HG03095 (cell line): ENCODE measurements around the gene RPS6KA5.
A peak's percentile ranks its signal among the peaks of the same experiment; 100 is the strongest.
"Not testable (repeated sequence)": the region's sequence is repeated elsewhere in the genome, so short reads cannot be mapped to it uniquely, and the experiment has no call there.

Experiments used
- ATAC-seq: cut with Tn5 transposase; IDR thresholded peaks from one replicate; pipeline ENCODE4 v1.9.1; 2021; ENCODE audit warnings: moderate library complexity; ENCODE audit not compliant: unreplicated experiment

The RPS6KA5 gene

DNA sequence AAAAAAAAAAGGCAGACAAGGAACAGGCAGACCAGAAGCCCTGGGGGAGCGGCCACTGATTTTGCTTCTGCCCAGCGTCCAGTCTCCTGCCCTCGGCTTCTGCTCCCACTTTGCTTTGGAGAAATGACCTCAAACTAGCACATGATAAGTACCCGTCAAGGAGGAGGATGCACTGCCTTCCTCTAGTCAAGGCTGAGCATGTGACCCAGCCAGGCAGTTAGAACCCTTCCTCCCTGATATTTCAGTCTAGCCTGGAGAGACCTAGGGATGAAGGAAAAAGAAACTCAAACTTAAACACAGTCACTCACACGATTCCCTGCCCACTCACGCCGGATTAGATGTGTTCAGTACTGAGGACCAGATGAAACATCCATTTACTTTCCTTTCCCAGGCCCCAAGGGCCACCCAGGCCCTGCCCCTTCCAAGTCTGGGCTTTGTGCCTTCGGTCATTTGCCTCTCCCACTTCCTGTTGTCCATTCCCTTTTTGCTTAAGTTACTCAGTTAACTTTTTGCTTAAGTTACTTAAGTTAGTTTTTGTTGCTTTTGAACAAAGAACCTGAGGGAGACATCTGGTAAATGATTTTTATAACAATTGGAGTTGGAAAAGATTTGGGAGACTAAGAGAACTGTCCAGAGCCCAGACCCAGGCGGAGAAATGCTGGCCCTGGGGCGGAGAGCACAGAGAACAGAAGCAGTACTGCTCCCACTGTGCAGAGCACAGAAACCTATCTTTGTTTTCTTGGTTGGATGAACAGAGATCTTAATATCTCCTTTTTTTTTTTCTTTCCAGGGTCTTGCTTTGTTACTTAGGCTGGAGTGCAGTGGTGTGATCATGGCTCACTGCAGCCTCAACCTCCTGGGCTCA, 221.2 kb downstream of the RPS6KA5 start:
- no peak for ATAC-seq

- not testable (repeated sequence) for ATAC-seq
Measured at GRCh38 chr14:90838531-90838930, 221.9 kb downstream of the RPS6KA5 start.

DNA sequence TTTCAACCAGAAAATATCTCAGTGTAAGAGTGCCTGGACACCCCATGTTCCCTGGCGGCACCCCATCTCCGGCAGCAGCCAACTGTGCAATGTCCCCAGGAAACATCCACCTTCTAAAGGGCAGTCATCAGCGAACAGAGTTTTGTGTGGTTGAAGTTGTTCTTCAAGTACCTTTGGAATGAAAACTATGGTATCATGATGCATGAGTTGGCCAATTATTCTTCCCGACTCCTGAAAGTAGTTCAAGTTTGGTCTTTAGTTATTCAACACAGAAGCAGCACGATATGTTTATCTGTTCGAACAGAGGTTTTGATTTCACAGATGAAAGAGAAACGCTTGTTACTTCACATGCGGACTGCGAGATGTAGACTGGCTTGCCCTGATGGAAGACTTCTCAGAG, 223.1 kb downstream of the RPS6KA5 start:
- no peak for ATAC-seq

GRCh38 chr14:90836692-90837063, 223.8 kb downstream of the RPS6KA5 start:
- no peak for ATAC-seq

DNA sequence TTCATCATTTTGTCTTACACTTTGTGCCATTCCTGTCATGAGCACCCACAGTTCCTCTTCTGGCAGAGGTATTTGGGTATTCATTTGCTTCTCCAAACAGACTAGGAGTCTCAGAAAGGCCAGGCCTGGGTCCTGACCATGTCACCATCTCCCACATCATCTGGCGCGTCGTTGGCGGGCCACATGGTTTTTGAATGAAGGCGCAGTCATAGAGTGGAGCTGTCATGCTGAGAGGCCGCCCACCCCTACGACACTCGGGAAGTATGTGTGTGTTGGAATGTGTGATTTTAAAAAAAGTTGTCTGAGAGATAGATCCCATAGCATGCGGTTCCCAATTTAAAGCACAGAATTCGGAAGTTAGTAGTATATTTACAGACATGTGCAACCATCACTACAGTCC, 228.6 kb downstream of the RPS6KA5 start:
- ATAC-seq, result no peak

DNA sequence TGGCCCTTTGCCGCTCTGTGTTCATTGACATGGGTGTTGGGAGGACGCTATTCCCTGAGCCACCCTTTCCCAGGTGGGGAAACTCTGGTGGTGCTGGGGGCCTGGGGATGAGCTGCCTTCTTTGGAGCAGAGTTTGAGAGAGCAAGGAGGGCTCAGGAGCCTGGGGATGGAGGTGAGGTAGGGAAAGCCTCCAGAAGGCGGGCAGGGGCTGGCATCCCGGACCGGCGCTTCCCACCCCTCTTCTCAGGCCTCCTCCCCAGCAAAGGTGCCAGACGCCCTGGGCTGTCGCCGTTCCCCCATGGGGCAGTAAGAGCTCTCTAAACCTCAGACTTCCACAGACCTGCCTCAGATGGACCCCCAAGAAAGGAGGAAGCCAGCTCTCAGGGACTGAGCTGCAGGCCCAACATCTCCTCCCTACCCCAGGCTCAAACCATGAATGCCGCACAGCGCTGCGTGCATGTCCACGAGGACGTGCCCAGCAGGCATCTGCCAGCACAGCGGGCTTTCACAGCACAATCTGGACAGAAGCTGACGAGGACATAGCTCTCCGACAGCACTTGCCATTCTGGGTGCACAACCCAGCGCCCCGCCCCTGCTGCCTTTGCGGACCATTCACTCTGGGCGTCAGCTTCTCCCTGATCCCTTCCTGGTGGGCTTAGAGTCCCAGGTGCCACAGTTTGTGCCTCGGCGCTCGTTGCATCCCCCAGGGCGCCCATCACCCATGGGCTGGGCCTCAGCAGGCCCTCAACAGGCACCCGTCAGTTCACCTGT, 229.3 kb downstream of the RPS6KA5 start:
- no peak for ATAC-seq

DNA sequence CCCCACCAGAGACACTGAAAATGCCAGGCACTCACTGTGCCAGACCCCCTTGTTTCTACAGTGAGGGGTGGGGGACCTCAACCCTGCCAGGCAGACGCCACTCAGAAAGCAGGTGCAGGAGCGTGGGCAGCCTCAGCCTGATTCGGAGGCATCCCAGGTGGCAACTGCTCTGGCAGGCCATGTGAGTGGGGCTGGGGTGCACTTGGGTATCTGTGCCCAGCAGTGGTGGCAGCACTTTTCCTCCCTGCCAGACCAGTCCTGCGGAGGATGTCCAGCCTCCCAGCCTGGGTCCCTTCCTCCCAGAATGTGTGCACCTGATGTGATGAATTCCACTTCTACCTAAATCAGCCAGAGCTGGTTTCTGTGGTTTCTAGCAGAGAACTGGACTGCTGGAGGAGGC, 230.8 kb downstream of the RPS6KA5 start:
- ATAC-seq, result no peak

DNA sequence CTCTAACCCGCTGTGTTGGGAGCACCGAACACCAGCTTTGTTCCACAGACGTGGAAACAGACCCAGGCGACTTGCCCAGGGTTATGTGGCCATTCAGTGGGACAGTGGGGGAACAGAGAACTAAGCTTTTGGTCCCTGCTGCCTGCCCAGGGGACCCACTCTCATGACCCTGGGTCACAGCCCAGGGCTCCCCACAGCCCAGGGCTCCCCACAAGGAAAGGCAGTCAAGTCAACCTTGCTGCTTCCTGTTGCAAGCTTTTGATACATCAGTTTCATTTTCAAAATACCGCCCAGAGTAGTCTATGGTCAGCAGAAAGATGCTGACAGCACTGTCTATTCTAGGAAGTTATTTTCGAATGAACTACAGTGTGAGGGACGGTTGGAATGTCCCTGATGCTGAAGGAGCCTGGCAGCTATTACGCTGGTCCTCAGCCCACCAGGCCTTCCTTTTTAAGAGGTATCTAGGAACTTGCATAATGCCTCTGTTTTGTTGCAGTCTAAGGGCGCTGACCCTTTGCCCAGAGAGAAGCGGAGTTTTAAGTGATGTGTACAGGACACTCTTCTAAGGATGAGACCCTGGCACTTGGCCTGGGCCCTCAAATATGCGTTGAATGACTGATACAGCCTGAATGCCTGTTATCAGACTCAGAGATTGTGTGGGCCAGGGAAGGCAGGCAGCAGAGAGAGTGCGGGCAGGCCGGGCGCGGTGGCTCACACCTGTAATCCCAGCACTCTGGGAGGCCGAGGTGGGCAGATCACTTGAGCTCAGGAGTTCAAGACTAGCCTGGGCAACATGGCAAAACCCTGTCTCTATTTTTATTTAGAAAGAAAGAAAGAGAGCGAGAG, 231.6 kb downstream of the RPS6KA5 start:
- peak; percentile 48 for ATAC-seq

- peak; percentile 98 for ATAC-seq
Measured at GRCh38 chr14:90827919-90828610, 232.4 kb downstream of the RPS6KA5 start.

DNA sequence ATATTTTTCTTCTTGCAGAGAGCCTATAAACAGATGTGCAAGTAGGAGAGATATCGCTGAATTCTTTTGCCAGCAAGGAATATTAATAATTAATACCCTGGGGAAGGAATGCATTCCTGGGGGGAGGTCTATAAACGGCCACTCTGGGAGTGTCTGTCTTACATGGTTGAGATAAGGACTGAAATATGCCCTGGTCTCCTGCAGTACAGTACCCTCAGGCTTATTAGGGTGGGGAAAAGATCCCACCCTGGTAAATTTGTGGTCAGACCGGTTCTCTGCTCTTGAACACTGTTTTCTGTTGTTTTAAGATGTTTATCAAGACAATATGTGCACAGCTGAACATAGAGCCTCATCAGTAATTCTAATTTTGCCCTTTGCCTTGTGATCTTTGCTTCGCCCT, 236.9 kb downstream of the RPS6KA5 start:
- not testable (repeated sequence) for ATAC-seq

DNA sequence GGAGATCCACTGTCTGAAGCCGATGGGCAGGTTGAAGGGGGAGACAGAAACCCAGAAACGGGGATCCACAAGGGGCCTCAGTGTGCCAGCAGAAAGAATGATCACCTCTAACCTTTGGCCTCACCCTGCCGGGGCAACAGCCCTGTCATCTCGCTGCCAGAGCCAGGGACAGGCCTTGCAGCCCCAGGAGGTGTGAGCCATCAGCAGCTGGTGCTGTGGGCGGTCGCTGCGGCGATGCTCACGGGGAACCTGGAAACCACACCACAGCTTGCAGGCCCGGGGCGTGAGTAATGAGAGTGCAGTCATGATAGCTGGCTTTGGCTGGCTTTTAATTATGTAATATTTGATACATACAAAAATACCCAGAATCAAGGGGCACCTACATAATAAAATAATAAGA, 239.5 kb downstream of the RPS6KA5 start:
- ATAC-seq, result no peak

DNA sequence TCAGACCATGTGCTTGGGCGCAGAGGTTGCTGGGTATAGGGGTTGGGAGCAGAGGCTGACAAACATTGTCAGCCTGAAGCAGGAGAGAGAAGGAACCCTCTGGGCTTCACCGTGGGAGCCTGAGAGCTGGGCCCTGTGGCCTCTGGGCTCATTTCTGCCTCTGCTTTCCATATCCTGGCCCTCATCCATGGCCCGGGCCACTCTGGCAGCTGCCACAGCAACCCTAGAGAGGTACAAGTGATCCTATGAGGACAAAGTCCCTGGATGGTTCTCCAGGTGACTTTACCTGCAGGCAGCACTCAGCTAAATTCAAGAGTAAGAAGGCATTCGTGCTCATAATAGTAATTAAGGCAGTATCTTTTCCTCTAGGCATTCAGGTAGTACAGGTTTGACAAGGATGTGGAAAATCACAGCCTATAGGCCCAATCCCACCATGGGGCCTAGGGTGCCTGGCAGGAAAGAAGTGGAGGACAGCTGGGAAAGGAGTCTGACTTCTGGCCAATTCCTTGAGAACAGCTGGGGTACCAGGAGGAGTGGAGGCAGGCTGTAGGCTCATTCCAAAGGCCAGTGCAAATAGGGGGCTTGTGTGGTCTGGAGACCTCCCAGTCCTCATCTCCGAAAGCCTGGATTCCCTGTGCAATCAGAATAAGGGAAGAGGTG, 240.6 kb downstream of the RPS6KA5 start:
- no peak for ATAC-seq

DNA sequence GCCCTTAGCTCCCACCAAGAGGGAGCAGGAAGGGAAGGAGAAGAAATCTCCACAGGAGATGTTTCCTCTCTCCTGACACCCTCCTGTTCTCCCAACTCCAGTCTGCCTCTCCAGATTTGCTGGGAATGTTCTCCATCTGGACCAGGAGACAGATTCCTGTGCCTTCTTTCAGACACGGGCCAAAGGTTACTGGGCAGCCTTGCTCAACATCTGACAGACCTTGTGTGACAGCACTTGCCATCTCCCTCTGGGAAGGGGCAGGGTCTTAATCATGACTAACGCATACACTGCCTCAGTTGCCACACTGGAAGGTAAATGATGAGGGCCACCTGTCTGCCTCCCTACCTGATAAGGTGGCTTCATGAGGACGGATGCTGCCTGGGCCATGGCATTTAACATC, 241.7 kb downstream of the RPS6KA5 start:
- ATAC-seq, result no peak

GRCh38 chr14:90816681-90817436, 243.6 kb downstream of the RPS6KA5 start:
- no peak for ATAC-seq

DNA sequence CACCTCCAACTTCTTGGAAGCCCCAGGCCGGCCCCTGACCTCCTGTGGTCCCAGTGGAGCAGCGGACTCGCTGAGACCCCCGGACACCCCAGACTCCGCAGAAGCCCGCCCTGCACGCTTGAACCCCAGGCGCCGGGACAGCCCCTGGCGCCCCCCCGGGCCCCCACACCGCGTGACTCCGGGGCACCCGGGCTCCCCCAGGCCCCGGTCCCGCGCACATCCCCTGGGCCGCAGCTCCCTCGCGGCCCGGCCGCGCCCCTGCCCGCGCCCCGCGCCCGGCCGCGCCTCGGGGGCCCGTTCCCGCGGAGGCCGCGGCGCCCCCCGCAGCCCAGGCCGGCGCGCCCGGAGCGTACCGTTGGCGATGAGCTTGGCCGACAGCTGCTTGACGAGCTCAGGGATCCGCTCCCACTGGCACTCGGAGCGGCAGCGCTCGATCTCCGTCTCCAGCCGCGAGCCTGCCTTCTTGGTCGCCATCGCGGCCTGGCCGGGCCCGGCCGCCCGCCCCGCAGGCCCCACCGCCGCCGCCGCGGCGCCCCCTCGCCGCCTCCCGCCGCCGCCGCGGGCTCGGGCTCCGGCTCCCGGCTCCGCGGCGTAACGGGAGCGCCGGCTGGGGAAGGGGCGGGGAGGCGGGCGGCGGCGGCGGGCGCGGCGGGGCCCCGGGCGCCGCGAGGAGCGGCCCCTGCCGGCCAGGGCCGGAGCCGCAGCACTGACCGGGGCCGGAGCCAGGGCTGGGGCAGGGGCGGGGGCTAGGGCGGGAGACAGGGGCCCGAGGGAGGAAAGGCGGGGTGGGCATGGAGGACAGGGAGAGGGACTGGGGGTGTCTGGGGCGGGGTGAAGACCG, 244.4 kb downstream of the RPS6KA5 start, which contains the start of gene TTC7B:
Gene TTC7B, minus strand, starts transcription at position 609 of the 841 bp plus-strand sequence. Its CDS starts 135 bp downstream, at position 474.
- peak; percentile 66 for ATAC-seq

DNA sequence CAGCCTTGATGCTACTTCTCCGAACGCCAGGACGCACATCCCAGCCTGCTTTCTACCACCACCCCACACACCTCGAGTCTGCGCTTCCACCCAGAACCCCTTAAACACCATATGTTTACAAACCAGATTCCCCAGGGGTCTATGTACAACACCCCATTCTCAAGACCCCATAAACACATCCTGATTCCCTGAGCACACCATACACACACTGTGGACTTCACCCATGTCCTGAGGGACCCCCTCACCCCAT, 244.9 kb downstream of the RPS6KA5 start:
- no peak for ATAC-seq

DNA sequence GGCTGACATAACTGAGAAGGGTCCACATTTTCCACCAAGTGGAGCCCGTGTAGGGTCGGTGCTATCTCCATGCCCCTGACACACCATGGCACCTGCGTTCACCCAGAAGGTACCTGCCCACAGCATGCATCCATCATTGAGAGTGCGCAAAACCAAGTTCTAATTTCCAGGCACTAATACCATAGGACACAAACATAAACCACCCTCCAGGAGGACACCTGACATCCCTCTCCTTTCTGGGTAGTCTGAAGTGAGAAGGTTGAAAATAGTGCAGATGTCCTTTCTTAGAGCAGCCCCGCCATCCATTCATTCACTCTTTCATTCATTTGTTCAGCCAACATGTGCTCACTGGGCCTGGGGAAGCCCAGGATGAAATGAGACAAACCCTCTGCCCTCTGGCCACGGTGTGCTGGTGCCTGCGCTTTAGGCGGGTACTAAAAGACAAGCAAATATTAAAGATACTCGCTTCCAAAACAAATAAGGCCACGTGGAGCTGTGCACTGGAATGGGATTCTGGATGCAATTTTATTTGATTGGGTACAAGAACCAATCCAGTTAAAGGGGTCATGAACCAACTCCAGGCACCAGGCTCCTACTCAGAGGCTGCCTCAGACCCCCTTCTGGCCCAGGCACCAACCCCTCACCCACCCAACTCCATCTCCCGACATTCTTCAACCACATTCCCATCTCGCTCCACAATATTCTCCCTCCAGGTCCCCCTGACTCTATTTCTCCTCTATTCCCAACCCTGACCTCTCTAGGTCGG, 245.5 kb downstream of the RPS6KA5 start:
- ATAC-seq, result no peak

DNA sequence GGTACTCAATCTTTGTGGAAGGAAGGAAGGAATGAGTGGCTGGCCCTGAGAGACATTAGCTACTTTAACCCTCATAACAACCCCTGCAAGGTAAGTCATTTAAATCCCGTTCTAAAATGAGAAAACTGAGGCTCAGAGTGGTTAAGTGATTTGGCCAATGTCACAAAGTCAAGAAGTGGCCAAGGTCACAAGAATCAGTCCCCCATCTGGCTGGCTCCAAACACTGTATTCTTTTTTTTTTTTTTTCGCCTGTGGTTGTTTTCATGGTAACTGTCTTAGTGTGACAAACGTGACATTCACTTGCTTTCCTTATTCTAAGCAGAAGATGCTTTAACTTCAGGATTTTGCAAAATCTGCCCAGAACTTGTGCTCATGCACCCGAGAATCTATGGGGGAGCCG, 247.0 kb downstream of the RPS6KA5 start:
- no peak for ATAC-seq
